Dendritic cell treated with granulocyte-macrophage colony-stimulating factor and Interleukin-4, amounts not matched to agents 40 ng/mL and 50 ng/mL, for 4 days (primary cell): Measurements from ENCODE around the gene SCAMP4.

Experiments used
- H3K27ac Mint-ChIP-seq: one replicate; pipeline ENCODE4 v1.8.0; 2022; ENCODE audit warnings: mild to moderate bottlenecking, mixed read lengths
- H3K27me3 Mint-ChIP-seq: one replicate; pipeline ENCODE4 v1.8.0; 2022; ENCODE audit warnings: mild to moderate bottlenecking, mixed read lengths
- H3K36me3 Mint-ChIP-seq: one replicate; pipeline ENCODE4 v1.8.0; 2022; ENCODE audit warnings: low read depth, mixed read lengths
- H3K4me1 Mint-ChIP-seq: one replicate; pipeline ENCODE4 v1.8.0; 2022; ENCODE audit warnings: low read depth, mixed read lengths
- H3K4me3 Mint-ChIP-seq: one replicate; pipeline ENCODE4 v1.8.0; 2022; ENCODE audit warnings: mild to moderate bottlenecking, moderate library complexity, mixed read lengths
- H3K9me3 Mint-ChIP-seq: one replicate; pipeline ENCODE4 v1.8.0; 2022; ENCODE audit warnings: mixed read lengths
- intact Hi-C: fragments of 100-400 bp; cut with micrococcal nuclease; formaldehyde crosslinking; loops from one replicate; pipeline ENCODE4 v1.15.0; 2022

Gene SCAMP4

GRCh38 chr19:1905110-1905862, at the start of gene SCAMP4, which contains the start of gene ADAT3:
Gene SCAMP4 (plus strand): TSS chr19:1905399. CDS start chr19:1915020, 9,621 bp downstream.
Gene ADAT3 (plus strand): TSS chr19:1905399. CDS start chr19:1912048, 6,649 bp downstream.
- Mint-ChIP-seq H3K4me3 (peak within 1 kb of the TSS; percentile 93), H3K4me1 (peaks cover 84% of the 10 kb centered on the region), H3K27me3 (no peaks in the 10 kb centered on the region), H3K9me3 (no peaks in the 10 kb centered on the region), H3K27ac (peak within 1 kb of the TSS; percentile 99), H3K36me3 (peaks cover 47% of the 10 kb centered on the region)
- intact Hi-C loops = no loop called here

GRCh38 chr19:1855828-1856255, 49.4 kb upstream of the SCAMP4 start:
- Mint-ChIP-seq H3K9me3 (no peaks in the 10 kb centered on the region), H3K4me3 (peak overlapping the region; percentile 88), H3K36me3 (peaks cover 35% of the 10 kb centered on the region), H3K27me3 (peaks cover 4% of the 10 kb centered on the region), H3K27ac (peak overlapping the region; percentile 97), H3K4me1 (peaks cover 72% of the 10 kb centered on the region)
- intact Hi-C loops = no loop called here

GRCh38 chr19:1856345-1856697, 48.9 kb upstream of the SCAMP4 start:
- Mint-ChIP-seq H3K4me1 (peaks cover 72% of the 10 kb centered on the region), H3K36me3 (peaks cover 33% of the 10 kb centered on the region), H3K27me3 (peaks cover 4% of the 10 kb centered on the region), H3K27ac (peak overlapping the region; percentile 97), H3K4me3 (peak overlapping the region; percentile 88), H3K9me3 (no peaks in the 10 kb centered on the region)
- intact Hi-C loops = no loop called here

GRCh38 chr19:1856698-1857603, 48.2 kb upstream of the SCAMP4 start:
- peaks cover 77% of the 10 kb centered on the region for H3K4me1 Mint-ChIP-seq
- intact Hi-C loops = no loop called here
- H3K36me3 Mint-ChIP-seq = peaks cover 38% of the 10 kb centered on the region
- no peaks in the 10 kb centered on the region for H3K9me3 Mint-ChIP-seq
- H3K27ac Mint-ChIP-seq = peak overlapping the region; percentile 97
- peaks cover 4% of the 10 kb centered on the region for H3K27me3 Mint-ChIP-seq
- peak overlapping the region; percentile 88 for H3K4me3 Mint-ChIP-seq

GRCh38 chr19:1857648-1858326, 47.4 kb upstream of the SCAMP4 start:
- H3K27ac Mint-ChIP-seq = peak overlapping the region; percentile 97
- peaks cover 45% of the 10 kb centered on the region for H3K36me3 Mint-ChIP-seq
- no peaks in the 10 kb centered on the region for H3K27me3 Mint-ChIP-seq
- peak overlapping the region; percentile 82 for H3K4me3 Mint-ChIP-seq
- H3K4me1 Mint-ChIP-seq = peaks cover 70% of the 10 kb centered on the region
- intact Hi-C loops = no loop called here
- H3K9me3 Mint-ChIP-seq = no peaks in the 10 kb centered on the region

- Mint-ChIP-seq H3K36me3 (peaks cover 39% of the 10 kb centered on the region), H3K27ac (peak overlapping the region; percentile 97), H3K27me3 (no peaks in the 10 kb centered on the region), H3K9me3 (no peaks in the 10 kb centered on the region), H3K4me1 (peaks cover 64% of the 10 kb centered on the region), H3K4me3 (peak overlapping the region; percentile 82)
- intact Hi-C loops = no loop called here
These were observed 46.7 kb upstream of the SCAMP4 start for GRCh38 chr19:1858412-1859081.

GRCh38 chr19:1859331-1859781, 45.8 kb upstream of the SCAMP4 start:
- Mint-ChIP-seq H3K27me3 (no peaks in the 10 kb centered on the region), H3K27ac (peak overlapping the region; percentile 97), H3K4me3 (peak overlapping the region; percentile 48), H3K4me1 (peaks cover 59% of the 10 kb centered on the region), H3K9me3 (no peaks in the 10 kb centered on the region), H3K36me3 (peaks cover 32% of the 10 kb centered on the region)
- intact Hi-C loops = no loop called here

- intact Hi-C loops = loop anchor here (5.0 kb wide), 1 partner anchor 37 kb away; no protein-coding TSS in a partner anchor
- Mint-ChIP-seq H3K27ac (peak overlapping the region; percentile 97), H3K4me1 (peaks cover 55% of the 10 kb centered on the region), H3K4me3 (peak overlapping the region; percentile 91), H3K36me3 (peaks cover 30% of the 10 kb centered on the region), H3K9me3 (no peaks in the 10 kb centered on the region), H3K27me3 (no peaks in the 10 kb centered on the region)
These were observed 45.0 kb upstream of the SCAMP4 start for GRCh38 chr19:1860042-1860775.

- Mint-ChIP-seq H3K4me1 (peaks cover 62% of the 10 kb centered on the region), H3K9me3 (no peaks in the 10 kb centered on the region)
These were observed 44.2 kb upstream of the SCAMP4 start for GRCh38 chr19:1860821-1861598.

GRCh38 chr19:1861599-1862031, 43.6 kb upstream of the SCAMP4 start:
- no peaks in the 10 kb centered on the region for H3K27me3 Mint-ChIP-seq
- H3K9me3 Mint-ChIP-seq = no peaks in the 10 kb centered on the region
- H3K4me1 Mint-ChIP-seq = peaks cover 62% of the 10 kb centered on the region
- intact Hi-C loops = loop anchor here (5.0 kb wide), 1 partner anchor 36 kb away; no protein-coding TSS in a partner anchor
- peaks cover 19% of the 10 kb centered on the region for H3K36me3 Mint-ChIP-seq
- H3K4me3 Mint-ChIP-seq = peak overlapping the region; percentile 91
- H3K27ac Mint-ChIP-seq = peak overlapping the region; percentile 89

More at GRCh38 chr19:1860821-1861598, 44.2 kb upstream of the SCAMP4 start:
- peak overlapping the region; percentile 89 for H3K27ac Mint-ChIP-seq
- peaks cover 25% of the 10 kb centered on the region for H3K36me3 Mint-ChIP-seq
- no peaks in the 10 kb centered on the region for H3K27me3 Mint-ChIP-seq
- intact Hi-C loops = loop anchor here (5.0 kb wide), 1 partner anchor 36 kb away; no protein-coding TSS in a partner anchor
- H3K4me3 Mint-ChIP-seq = peak overlapping the region; percentile 91

- intact Hi-C loops = loop anchor here (5.0 kb wide), 1 partner anchor 35 kb away; no protein-coding TSS in a partner anchor
- H3K9me3 Mint-ChIP-seq = no peaks in the 10 kb centered on the region
- H3K4me3 Mint-ChIP-seq = peak overlapping the region; percentile 91
- H3K4me1 Mint-ChIP-seq = peaks cover 61% of the 10 kb centered on the region
- no peaks in the 10 kb centered on the region for H3K27me3 Mint-ChIP-seq
- peaks cover 18% of the 10 kb centered on the region for H3K36me3 Mint-ChIP-seq
- H3K27ac Mint-ChIP-seq = peak overlapping the region; percentile 89
These were observed 43.2 kb upstream of the SCAMP4 start for GRCh38 chr19:1862068-1862423.
